K562 (cell line): ENCODE data around the gene TAF15. TPM values are rescaled to one million over a fixed set of nuclear protein-coding genes. Genes with fewer than 3 reads are reported as not detected.

Source experiments
- ATAC-seq: fragments of 200-7000 bp; cut with Tn5 transposase; 3 replicates; pipeline ENCODE4 v1.9.1; 2020; ENCODE audit warnings: moderate library complexity
- BruUV-seq: library from RNA; stranded (reverse); fragments of 400-500 nt; replicated peaks from 2 replicates; lab custom pipeline; 2021; lab: Mats Ljungman, UMichigan
- CTCF ChIA-PET: fragments of 300-600 bp; formaldehyde crosslinking; extraction: SDS; loops from one replicate; lab custom pipeline; 2021; ENCODE audit warnings: low intra/inter-chr PET ratio; lab: Yijun Ruan, JAX
- POLR2A ChIA-PET: fragments of 300-600, 350-650 bp; sonication (Branson Sonifier 250); formaldehyde crosslinking; extraction: SDS; loops from one replicate; lab custom pipeline; 2021; ENCODE audit warnings: antibody characterized with exemption, inconsistent platforms; lab: Yijun Ruan, JAX
- DNase-seq, 4 experiments: peaks; one replicate each; pipeline versions ENCODE4 v3.0.0 to v3.0.0-alpha.2; 2011 to 2018; ENCODE audit warnings: low spot score in 3 of 4, mixed read lengths in 3 of 4; ENCODE audit errors: extremely low read depth in 1 of 4
- FAIRE-seq: peaks from 2 replicates; lab custom pipeline; 2011; peaks lifted over from hg19 to GRCh38; lab: Jason Lieb, UNC
- H2AFZ ChIP-seq: 2 replicates; pipeline ENCODE4 v1.6.0; 2011; ENCODE audit warnings: low read depth, low read length, control low read depth, inconsistent platforms
- H3K27ac ChIP-seq: fragments of 200-600 bp; 3 replicates; pipeline ENCODE4 v1.8.0; 2011; ENCODE audit warnings: low read depth, mild to moderate bottlenecking, control low read depth, inconsistent platforms, low read length, moderate library complexity, mixed read lengths; ENCODE audit errors: extremely low read depth
- H3K27me3 ChIP-seq, 2 experiments: fragments of 300-600 bp in 1 of 2; 2 replicates in 1 of 2; 3 replicates in 1 of 2; pipeline versions ENCODE4 v1.6.0 to v1.8.0; 2011; ENCODE audit warnings: inconsistent platforms in 2 of 2, low read length in 2 of 2, mild to moderate bottlenecking in 1 of 2, mixed read lengths in 1 of 2, moderate library complexity in 1 of 2; ENCODE audit not compliant: control insufficient read depth in 2 of 2, insufficient read depth in 2 of 2
- H3K36me3 ChIP-seq: fragments of 300-600 bp; 3 replicates; pipeline ENCODE4 v1.8.0; 2011; ENCODE audit warnings: mild to moderate bottlenecking, low read length, inconsistent platforms; ENCODE audit not compliant: control insufficient read depth, insufficient read depth
- H3K4me1 ChIP-seq, 2 experiments: fragments of 200-600 bp in 1 of 2; replicated peaks in 1 of 2; 2 replicates in 1 of 2; 3 replicates in 1 of 2; pipeline versions ENCODE4 v1.5.1 to v1.8.0; 2011; ENCODE audit warnings: inconsistent platforms in 2 of 2, low read length in 2 of 2, mild to moderate bottlenecking in 1 of 2, mixed read lengths in 1 of 2, moderate library complexity in 1 of 2; ENCODE audit not compliant: control insufficient read depth in 2 of 2, insufficient read depth in 2 of 2
- H3K4me2 ChIP-seq: 2 replicates; pipeline ENCODE4 v1.6.1; 2011; ENCODE audit warnings: low read length, control low read depth, inconsistent platforms, mixed read lengths; ENCODE audit not compliant: insufficient read depth
- H3K4me3 ChIP-seq: fragments of 200-600 bp; sonication (generic), shearing (Covaris generic); 2 replicates; pipeline ENCODE4 v1.5.1; 2016; ENCODE audit warnings: control low read depth, inconsistent platforms
- H3K79me2 ChIP-seq: fragments of 200-600 bp; 3 replicates; pipeline ENCODE4 v1.8.0; 2011; ENCODE audit warnings: low read length, inconsistent platforms; ENCODE audit not compliant: control insufficient read depth, insufficient read depth
- H3K9ac ChIP-seq, 2 experiments: 2 replicates each; pipeline versions ENCODE4 v1.6.0 to v1.6.1; 2011; ENCODE audit warnings: low read depth in 2 of 2, low read length in 2 of 2, control low read depth in 1 of 2, inconsistent platforms in 1 of 2, mild to moderate bottlenecking in 1 of 2, mixed read lengths in 1 of 2; ENCODE audit not compliant: insufficient read depth in 1 of 2
- H3K9me1 ChIP-seq: one replicate; pipeline ENCODE4 v1.6.0; 2011; ENCODE audit warnings: inconsistent platforms, mild to moderate bottlenecking, low read length, moderate library complexity; ENCODE audit not compliant: control insufficient read depth, insufficient read depth
- H3K9me3 ChIP-seq: replicated peaks from 2 replicates; pipeline ENCODE4 v1.5.1; 2011; ENCODE audit warnings: low read depth, low read length, inconsistent platforms; ENCODE audit not compliant: control insufficient read depth, insufficient read depth
- H4K20me1 ChIP-seq: replicated peaks from 2 replicates; pipeline ENCODE4 v1.6.1; 2011; ENCODE audit warnings: low read length, inconsistent platforms, mixed read lengths; ENCODE audit not compliant: control insufficient read depth, insufficient read depth
- CAMTA2 ChIP-seq: fragments of 250-450 bp; sonication (Bioruptor Pico); conservative IDR thresholded peaks from 2 replicates; pipeline ENCODE4 v1.5.1; 2022
- CHCHD3 ChIP-seq: fragments of 250-450 bp; sonication (Bioruptor Pico); IDR thresholded peaks from 2 replicates; pipeline ENCODE4 v2.1.2; 2022; ENCODE audit warnings: mild to moderate bottlenecking
- E2F8 ChIP-seq: fragments of 450-650 bp; IDR thresholded peaks from 2 replicates; pipeline ENCODE4 v1.7.1; 2018; ENCODE audit warnings: mild to moderate bottlenecking, low read depth; ENCODE audit not compliant: partially characterized antibody
- ILK ChIP-seq: fragments of 450-650 bp; IDR thresholded peaks from 2 replicates; pipeline ENCODE4 v1.6.1; 2016; ENCODE audit warnings: missing genetic modification characterization, low read depth, mild to moderate bottlenecking, missing compliant biosample characterization, moderate library complexity, borderline replicate concordance
- MAFF ChIP-seq: IDR thresholded peaks from 2 replicates; pipeline ENCODE4 v1.6.1; 2012; ENCODE audit warnings: low read length, improper control_type of control experiment
- MYC ChIP-seq, 2 experiments: fragments of 250-450 bp in 1 of 2; sonication (Bioruptor Pico) in 1 of 2; IDR thresholded peaks; 2 replicates each; pipeline versions ENCODE4 v1.5.1 to v1.6.1; 2012 to 2021; ENCODE audit warnings: low read depth in 2 of 2, borderline replicate concordance in 1 of 2, improper control_type of control experiment in 1 of 2, low read length in 1 of 2, mild to moderate bottlenecking in 1 of 2, moderate library complexity in 1 of 2
- POLR2B ChIP-seq: fragments of 450-650 bp; IDR thresholded peaks from 2 replicates; pipeline ENCODE4 v1.6.1; 2018; ENCODE audit warnings: low read depth; ENCODE audit not compliant: partially characterized antibody
- POLR2G ChIP-seq: fragments of 200-400 bp; formaldehyde crosslinking; IDR thresholded peaks from 2 replicates; pipeline ENCODE4 v1.6.1; 2017; ENCODE audit warnings: low read depth, mild to moderate bottlenecking, antibody characterized with exemption, low read length, moderate library complexity
- SMARCA4 ChIP-seq: fragments of 450-650 bp; IDR thresholded peaks from 2 replicates; pipeline ENCODE4 v1.6.1; 2016
- SMARCC2 ChIP-seq: fragments of 450-650 bp; IDR thresholded peaks from 2 replicates; pipeline ENCODE4 v1.6.1; 2017; ENCODE audit warnings: antibody characterized with exemption, moderate library complexity, mild to moderate bottlenecking, low read depth
- SRF ChIP-seq, 2 experiments: fragments of 250-450, 450-650 bp in 1 of 2; sonication (Bioruptor Pico) in 1 of 2; sonication (generic) in 1 of 2; formaldehyde crosslinking; IDR thresholded peaks; 2 replicates each; pipeline versions ENCODE4 v1.5.0 to v1.5.1; 2020 to 2022; ENCODE audit warnings: mild to moderate bottlenecking in 1 of 2, missing genetic modification reagents in 1 of 2
- STAT6 ChIP-seq: sonication (generic); formaldehyde crosslinking; IDR thresholded peaks from 2 replicates; pipeline ENCODE4 v1.8.1; 2023; ENCODE audit warnings: mild to moderate bottlenecking, missing genetic modification reagents
- ZBTB26 ChIP-seq: fragments of 450-650 bp; formaldehyde crosslinking; IDR thresholded peaks from 2 replicates; pipeline ENCODE4 v1.4.0; 2022; ENCODE audit warnings: missing genetic modification characterization
- ZNF263 ChIP-seq: sonication (generic); formaldehyde crosslinking; IDR thresholded peaks from 2 replicates; pipeline ENCODE4 v1.8.0; 2022; ENCODE audit warnings: mild to moderate bottlenecking, missing genetic modification reagents, borderline replicate concordance
- WGBS: fragments of 100-300 bp; shearing (Covaris generic); methylation state at CpG from one replicate; pipeline ENCODE4 v1.1.6; 2016; ENCODE audit warnings: low coverage, mixed read lengths; ENCODE audit not compliant: insufficient coverage; ENCODE audit errors: missing lambda C conversion rate; 5-methylcytosine and 5-hydroxymethylcytosine counted together
- in situ Hi-C: fragments of 300-500 bp; cut with MboI; formaldehyde crosslinking; loops from 4 replicates; pipeline ENCODE4 v1.15.0; 2018; ENCODE audit warnings: inconsistent platforms, mixed read lengths
- intact Hi-C: fragments of 100-400 bp; cut with micrococcal nuclease; formaldehyde crosslinking; loops from 2 replicates; pipeline ENCODE4 v1.14.2; 2022
- polyA plus RNA-seq, 8 experiments: library from polyadenylated mRNA; depleted of rRNA in 4 of 8; stranded (reverse) in 5 of 8; unstranded in 3 of 8; fragments of >200 nt; fragmentation: Nextera tagmentation in 2 of 8; fragmentation: Illumina TruSeq in 1 of 8; extraction: Ambion mirVana in 2 of 8; extraction: Trizol in 1 of 8; gene quantifications; 2 replicates each; pipeline versions ENCODE4 v1.2.1 to v1.2.3, GENCODE V29; 2011 to 2014; ENCODE audit warnings: inconsistent platforms in 1 of 8, missing spikeins in 1 of 8
- total RNA-seq, 7 experiments: library from RNA; depleted of rRNA in 6 of 7; stranded (reverse); fragments of >200 nt in 6 of 7; fragmentation: Illumina TruSeq in 2 of 7; extraction: Trizol in 2 of 7; gene quantifications; 2 replicates each; pipeline versions ENCODE4 v1.2.1 to v1.2.3, GENCODE V29; 2011 to 2021; ENCODE audit warnings: low replicate concordance in 1 of 7

Gene TAF15
- total and polyA plus RNA-seq, 9 of the 15 experiments (the other 6 are each of a cell fraction or from before 2014, with no cell fraction given), result 4.1 to 272 (median 56.8) TPM

GRCh38 chr17:35808240-35808961, 883 bp upstream of the TAF15 start:
- TSS peak; percentile 95 for BruUV-seq
- no peak for FAIRE-seq
- intact Hi-C loops, result loop anchor here (5.0 kb wide), 1 partner anchor 241 kb away; no protein-coding TSS in a partner anchor
- ChIA-PET CTCF (interaction anchor here (1.1 to 3.9 kb wide), 2 partner anchors 41 to 44 kb away, joined by 4 to 26 read pairs; no protein-coding TSS in a partner anchor), POLR2A (interaction anchor here (0.6 to 3.0 kb wide), 25 partner anchors 8 to 667 kb away, joined by 3 to 24 read pairs (median 3); partner anchors contain the start of genes MMP28, NLE1 and SLFN14)
- peak in 1 of 4 experiments; percentile 24 for DNase-seq
- H3K4me1 ChIP-seq, result peaks cover 9 to 20% of the 10 kb centered on the region in 2 experiments; a peak in 4 of 5 replicates
- H3K36me3 ChIP-seq, result peaks cover 27% of the 10 kb centered on the region
- 20% methylated on average over 19 of the region's 19 CpGs for WGBS
- peak overlapping the region; percentile 99 for H3K27ac ChIP-seq
- H3K9me1 ChIP-seq, result no peaks in the 10 kb centered on the region
- no peaks in the 10 kb centered on the region for H3K27me3 ChIP-seq
- peak overlapping the region; percentile 95 for H3K4me2 ChIP-seq
- peak overlapping the region; percentile 98 to 99 for H3K9ac ChIP-seq
- no peaks in the 10 kb centered on the region for H3K9me3 ChIP-seq
- H2AFZ ChIP-seq, result peak overlapping the region; percentile 100
- peaks cover 51% of the 10 kb centered on the region for H3K79me2 ChIP-seq
- peaks cover 18% of the 10 kb centered on the region; the same call in 1 of the 2 replicates for H4K20me1 ChIP-seq
- no peak for ATAC-seq
- in situ Hi-C loops, result loop anchor here (5.0 kb wide), 1 partner anchor 41 kb away; no protein-coding TSS in a partner anchor
- peak overlapping the region; percentile 87 for H3K4me3 ChIP-seq
- TF ChIP-seq STAT6 (CRISPR knock-in tag) (no peak), POLR2G (no peak), ILK (tag) (no peak), CAMTA2 (CRISPR knock-in tag) (no peak), POLR2B (peak; percentile 55), MAFF (no peak), ZNF263 (CRISPR knock-in tag) (no peak), E2F8 (no peak), SMARCA4 (no peak), SMARCC2 (no peak), ZBTB26 (CRISPR knock-in tag) (no peak), CHCHD3 (CRISPR knock-in tag) (no peak), MYC (IDR thresholded peaks at IDR 0.05; ENCODE audit: low read depth, low read length) (no peak), MYC (CRISPR knock-in tag; IDR thresholded peaks at IDR 0.05; ENCODE audit: borderline replicate concordance, low read depth) (no peak), SRF (CRISPR knock-in tag; IDR thresholded peaks at IDR 0.05) (0 out of 4 replicates have a peak, but pooled peaks of 1 of the 2 experiments have one; percentile 57)
